Suprapubic skin (tissue), 4 donors: ENCODE results near the gene ATP6AP1.

Source experiments
- CTCF ChIP-seq, 2 donors: fragments of 200-600 bp in 1 of 2; fragments of 450-650 bp in 1 of 2; sonication (generic) in 1 of 2; IDR thresholded peaks; one replicate each; pipeline ENCODE4 v1.5.1; 2016 to 2019; ENCODE audit warnings: antibody characterized with exemption in 2 of 2, mild to moderate bottlenecking in 1 of 2, moderate library complexity in 1 of 2
- EP300 ChIP-seq: sonication (generic); formaldehyde crosslinking; IDR thresholded peaks from one replicate; pipeline ENCODE4 v1.6.1; 2017; ENCODE audit warnings: antibody characterized with exemption
- POLR2A ChIP-seq, 2 donors: fragments of 450-650 bp; IDR thresholded peaks; one replicate each; pipeline ENCODE4 v1.6.1; 2017; ENCODE audit warnings: antibody characterized with exemption in 2 of 2, mild to moderate bottlenecking in 2 of 2, moderate library complexity in 2 of 2
- POLR2AphosphoS5 ChIP-seq, 3 donors: sonication (generic); formaldehyde crosslinking; IDR thresholded peaks; one replicate each; pipeline ENCODE4 v1.6.1; 2017; ENCODE audit warnings: antibody characterized with exemption in 3 of 3

GRCh38 chrX:154428176-154429171 lies at the start of gene ATP6AP1:
- TF ChIP-seq CTCF (IDR thresholded peaks at IDR 0.05), result no peak
- TF ChIP-seq POLR2A (IDR thresholded peaks at IDR 0.05), result no peak
- TF ChIP-seq EP300, result no peak
- TF ChIP-seq POLR2AphosphoS5 (IDR thresholded peaks at IDR 0.05), result peak in 1 of 3 donors; percentile 73
